ENCODE data around the gene FAHD1.
"Not testable (repeated sequence)": the region's sequence is repeated elsewhere in the genome, so short reads cannot be mapped to it uniquely, and the experiment has no call there.

FAHD1 gene

GRCh38 chr16:1857433-1858097 lies 30.6 kb downstream of the FAHD1 start:
- DNase-seq, result no peak

- no peak for DNase-seq
Observed at GRCh38 chr16:1858189-1858865, 31.3 kb downstream of the FAHD1 start.

- DNase-seq, result no peak
Observed at GRCh38 chr16:1859650-1860049, 32.6 kb downstream of the FAHD1 start.

GRCh38 chr16:1861730-1862129 lies 34.7 kb downstream of the FAHD1 start:
- no peak for DNase-seq

GRCh38 chr16:1862394-1862793 lies 35.4 kb downstream of the FAHD1 start:
- DNase-seq, result no peak

GRCh38 chr16:1863681-1864460 lies 36.9 kb downstream of the FAHD1 start:
- no peak for DNase-seq

GRCh38 chr16:1865902-1866690 lies 39.1 kb downstream of the FAHD1 start:
- DNase-seq, result no peak

- no peak for DNase-seq
Observed at GRCh38 chr16:1870365-1871082, 43.5 kb downstream of the FAHD1 start.

- no peak for DNase-seq
Observed at GRCh38 chr16:1871974-1872635, 45.1 kb downstream of the FAHD1 start, which contains the start of gene MEIOB. Gene MEIOB (minus strand): TSS chr16:1872164. CDS start chr16:1868175, 3,989 bp downstream.

- no peak for DNase-seq
Observed at GRCh38 chr16:1874854-1875253, 47.8 kb downstream of the FAHD1 start.

GRCh38 chr16:1876066-1876465 lies 49.1 kb downstream of the FAHD1 start:
- DNase-seq, result not testable (repeated sequence)

GRCh38 chr16:1876468-1876867 lies 49.5 kb downstream of the FAHD1 start:
- DNase-seq, result no peak

- DNase-seq, result no peak
Observed at GRCh38 chr16:1877089-1877488, 50.1 kb downstream of the FAHD1 start.

GRCh38 chr16:1877804-1878203 lies 50.8 kb downstream of the FAHD1 start:
- no peak for DNase-seq

GRCh38 chr16:1878256-1878655 lies 51.2 kb downstream of the FAHD1 start:
- DNase-seq, result no peak
